ENCODE measurements around the gene SCNN1B.

GRCh38 chr16:23288209-23288608 lies 13.9 kb upstream of the SCNN1B start:
- no peak for TF ChIP-seq CTCF (IDR thresholded peaks at IDR 0.05)
- no peak for TF ChIP-seq EP300 (IDR thresholded peaks at IDR 0.05)

All from tibial nerve (tissue), 4 donors.